Hematopoietic multipotent progenitor cell treated with erythropoietin and hydrocortisone succinate and interleukin-3 and kit ligand, for 4 days (in vitro differentiated cells): ENCODE results near the gene UNC45A.

Source experiments
- DNase-seq: peaks from one replicate; pipeline ENCODE4 v3.0.0-alpha.2; 2015

The UNC45A gene

DNA sequence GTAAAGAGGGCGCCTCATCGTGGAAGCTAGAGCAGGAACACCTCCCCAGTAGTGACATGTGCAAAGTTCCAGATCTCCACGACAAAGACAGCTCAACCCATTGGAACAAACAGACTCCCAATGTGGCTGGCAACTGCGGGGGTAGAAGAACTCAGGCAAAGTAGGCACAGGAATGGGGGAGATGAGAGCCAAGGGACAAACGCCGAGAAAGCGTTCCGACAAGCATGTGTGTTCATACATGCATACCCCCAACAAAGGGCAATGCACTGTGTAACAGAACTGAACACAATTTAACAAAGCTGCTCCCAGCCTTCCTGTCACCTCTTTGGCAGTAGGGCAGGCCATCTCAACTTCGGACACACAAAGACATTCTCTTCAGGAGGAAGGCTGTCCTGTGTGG, 31.2 kb downstream of the UNC45A start:
- DNase-seq = no peak

- DNase-seq = no peak
Observed at GRCh38 chr15:90967206-90967605, 32.1 kb downstream of the UNC45A start.

DNA sequence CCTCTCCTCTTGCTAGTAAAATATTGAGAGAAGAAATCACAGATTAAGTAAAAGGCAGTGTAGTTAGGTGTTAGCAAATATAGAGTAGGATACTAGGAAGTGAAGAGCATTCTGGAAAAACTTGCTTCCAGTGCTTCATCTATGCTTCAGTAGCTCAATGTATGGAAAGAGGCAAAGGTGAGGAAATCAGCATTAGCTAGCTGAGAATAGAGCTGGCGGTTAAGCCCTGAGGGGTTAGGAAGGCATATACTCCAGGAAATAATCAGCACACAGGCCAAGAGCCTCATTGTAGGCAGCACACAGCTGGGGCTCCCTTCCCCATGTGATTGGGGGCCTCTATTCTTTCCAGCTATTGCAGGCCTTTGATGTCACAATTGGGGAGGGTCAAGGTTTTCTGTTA, 33.3 kb downstream of the UNC45A start:
- no peak for DNase-seq

DNA sequence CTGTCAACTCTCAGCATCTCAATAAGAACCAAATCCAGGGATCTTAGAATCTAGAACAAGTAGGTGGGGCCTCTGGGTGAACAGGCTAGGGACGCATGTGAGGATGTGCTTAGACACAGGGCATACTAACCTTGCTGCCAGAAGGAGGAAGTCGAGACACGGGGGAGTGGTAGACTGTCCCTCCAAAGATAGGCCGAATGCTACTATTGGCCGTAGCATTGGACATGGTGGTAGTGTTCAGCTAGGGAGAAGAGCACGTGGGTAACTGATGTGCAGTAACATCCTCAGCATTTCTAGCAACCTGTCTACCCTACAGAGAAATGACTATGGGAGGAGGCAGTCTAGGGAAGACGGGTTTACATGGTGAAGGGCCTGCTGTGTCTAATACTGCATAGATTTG, 35.2 kb downstream of the UNC45A start:
- no peak for DNase-seq

DNA sequence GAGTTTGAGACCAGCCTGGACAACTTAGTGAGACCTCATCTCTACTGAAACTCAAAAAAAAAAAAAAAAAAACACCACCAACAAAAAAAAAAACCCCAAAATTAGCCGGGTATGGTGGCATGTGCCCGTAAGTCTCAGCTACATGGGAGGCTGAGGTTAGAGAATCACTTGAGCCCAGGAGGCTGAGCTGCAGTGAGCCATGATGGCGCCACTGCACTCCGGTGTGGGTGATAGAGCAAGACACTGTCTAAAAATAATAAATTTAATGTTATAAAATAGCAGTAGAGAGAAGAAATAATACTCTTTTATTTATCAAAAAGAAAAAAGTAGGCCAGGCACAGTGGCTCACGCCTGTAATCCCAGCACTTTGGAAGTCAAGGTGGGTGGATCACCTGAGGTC, 37.0 kb downstream of the UNC45A start:
- no peak for DNase-seq

DNA sequence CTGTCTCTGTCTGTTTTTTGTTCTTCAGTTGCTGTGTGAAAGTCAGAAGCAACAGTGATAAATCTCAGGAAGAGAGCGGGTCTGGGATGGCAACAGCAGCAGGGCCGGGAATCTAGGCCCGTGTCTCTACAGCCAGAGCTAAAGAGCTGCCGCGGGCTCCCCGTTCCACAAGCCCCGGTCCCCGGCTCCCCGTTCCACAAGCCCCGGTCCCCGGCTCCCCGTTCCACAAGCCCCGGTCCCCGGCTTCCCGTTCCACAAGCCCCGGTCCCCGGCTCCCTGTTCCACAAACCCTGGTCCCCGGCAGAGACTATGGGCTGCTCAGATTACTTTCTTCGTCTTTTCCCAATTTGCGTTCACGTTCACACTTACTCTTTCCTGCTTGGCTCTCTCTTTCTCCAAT, 39.1 kb downstream of the UNC45A start:
- no peak for DNase-seq

- no peak for DNase-seq
Observed at GRCh38 chr15:90979582-90979981, 44.5 kb downstream of the UNC45A start.

- no peak for DNase-seq
Observed at GRCh38 chr15:90981681-90982080, 46.6 kb downstream of the UNC45A start.

GRCh38 chr15:90982135-90982534, 47.0 kb downstream of the UNC45A start:
- DNase-seq = peak; percentile 47

DNA sequence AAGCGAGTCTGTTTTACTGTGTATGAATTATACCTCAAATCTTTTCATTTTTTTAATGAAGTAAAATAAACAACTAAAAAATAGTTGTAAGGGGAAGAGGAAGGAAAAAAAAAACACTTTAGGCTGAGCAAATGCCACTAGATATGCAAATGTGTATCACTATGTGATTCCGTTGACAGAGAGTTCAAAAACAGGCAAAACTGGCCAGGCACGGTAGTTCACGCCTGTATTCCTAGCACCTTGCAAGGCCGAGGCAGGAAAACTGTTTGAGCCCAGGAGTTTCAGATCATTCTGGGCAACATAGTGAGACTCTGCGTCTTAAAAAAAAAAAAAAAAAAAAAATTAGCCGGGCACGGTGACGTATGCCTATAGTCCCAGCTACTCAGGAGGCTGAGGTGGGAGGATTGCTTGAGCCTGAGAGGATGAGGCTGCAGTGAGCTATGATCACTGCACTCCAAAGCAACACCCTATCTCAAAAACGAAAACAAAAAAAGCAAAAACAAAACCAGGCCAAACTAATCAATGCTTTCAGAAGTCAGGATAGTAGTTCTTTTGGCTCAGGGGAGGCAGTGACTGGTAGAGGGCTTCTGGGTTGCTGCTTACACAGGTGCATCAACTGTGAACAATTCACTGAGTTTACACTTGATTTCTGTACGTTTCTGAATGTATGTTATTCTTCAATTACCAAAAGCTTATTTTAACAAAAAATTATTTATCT, 51.9 kb downstream of the UNC45A start:
- no peak for DNase-seq

DNA sequence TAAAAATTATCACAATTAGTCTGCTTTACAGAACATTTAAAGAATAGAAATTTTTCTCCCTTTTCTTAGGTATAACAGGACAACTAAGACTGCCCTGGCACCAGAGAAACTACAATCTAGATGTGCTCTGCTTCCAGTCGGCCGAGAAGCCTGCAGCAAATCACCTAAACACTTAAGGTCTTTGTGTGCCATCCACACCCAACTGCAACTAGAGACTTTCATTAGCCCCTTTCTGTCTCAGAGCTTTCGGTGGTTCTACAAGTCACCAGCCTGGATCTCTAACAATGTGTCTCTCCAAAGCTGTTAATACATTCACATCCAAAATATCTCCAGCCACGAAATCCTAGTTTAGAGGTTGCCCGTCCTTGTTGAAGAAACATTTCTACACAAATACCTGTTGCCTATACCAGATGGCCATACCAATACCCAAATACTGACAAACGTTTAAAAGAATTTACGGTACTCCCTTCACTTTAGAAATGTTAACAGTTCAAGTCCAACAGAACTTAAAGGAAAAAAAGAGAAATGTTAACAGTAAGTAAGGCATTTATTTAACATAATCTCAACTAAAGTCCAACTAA, 52.6 kb downstream of the UNC45A start:
- no peak for DNase-seq

DNA sequence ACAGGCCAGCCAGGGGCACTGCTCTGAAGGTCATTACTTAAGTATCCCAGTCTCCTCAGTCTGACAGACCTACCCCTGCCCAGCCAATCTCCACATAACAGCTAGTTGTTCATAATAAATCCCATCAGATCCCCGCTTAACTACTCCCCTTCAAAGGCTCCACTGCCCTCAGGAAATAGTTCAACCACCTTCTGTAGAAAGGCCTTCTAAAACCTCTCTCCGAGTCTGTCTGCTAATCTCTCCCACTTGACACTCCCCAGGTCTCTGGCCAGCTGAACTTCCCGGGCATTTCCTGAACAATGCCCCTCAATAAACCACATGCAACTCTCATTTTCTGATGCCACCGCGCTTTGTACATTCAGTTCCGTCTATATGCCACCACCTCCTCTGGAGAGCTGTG, 53.2 kb downstream of the UNC45A start:
- DNase-seq = peak; percentile 70

GRCh38 chr15:90989040-90989768, 54.1 kb downstream of the UNC45A start:
- DNase-seq = peak; percentile 50

DNA sequence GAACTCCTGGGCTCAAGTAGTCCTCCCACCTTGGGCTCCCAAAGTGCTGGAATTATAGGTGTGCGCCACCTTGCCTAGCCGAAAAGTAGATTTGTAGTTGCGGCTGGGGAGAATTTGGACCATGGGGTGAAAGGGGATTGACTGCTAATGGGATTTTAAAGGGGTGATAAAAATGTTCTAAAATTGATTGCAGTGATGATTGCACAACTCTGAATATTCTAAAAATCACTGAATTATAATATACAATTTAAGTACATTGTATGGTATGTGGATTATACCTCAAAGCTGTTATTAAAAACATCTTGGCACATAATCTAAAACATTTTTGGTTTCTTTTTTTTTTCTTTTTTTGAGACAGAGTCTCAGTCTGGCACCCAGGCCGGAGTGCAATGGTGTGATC, 55.4 kb downstream of the UNC45A start:
- no peak for DNase-seq

DNA sequence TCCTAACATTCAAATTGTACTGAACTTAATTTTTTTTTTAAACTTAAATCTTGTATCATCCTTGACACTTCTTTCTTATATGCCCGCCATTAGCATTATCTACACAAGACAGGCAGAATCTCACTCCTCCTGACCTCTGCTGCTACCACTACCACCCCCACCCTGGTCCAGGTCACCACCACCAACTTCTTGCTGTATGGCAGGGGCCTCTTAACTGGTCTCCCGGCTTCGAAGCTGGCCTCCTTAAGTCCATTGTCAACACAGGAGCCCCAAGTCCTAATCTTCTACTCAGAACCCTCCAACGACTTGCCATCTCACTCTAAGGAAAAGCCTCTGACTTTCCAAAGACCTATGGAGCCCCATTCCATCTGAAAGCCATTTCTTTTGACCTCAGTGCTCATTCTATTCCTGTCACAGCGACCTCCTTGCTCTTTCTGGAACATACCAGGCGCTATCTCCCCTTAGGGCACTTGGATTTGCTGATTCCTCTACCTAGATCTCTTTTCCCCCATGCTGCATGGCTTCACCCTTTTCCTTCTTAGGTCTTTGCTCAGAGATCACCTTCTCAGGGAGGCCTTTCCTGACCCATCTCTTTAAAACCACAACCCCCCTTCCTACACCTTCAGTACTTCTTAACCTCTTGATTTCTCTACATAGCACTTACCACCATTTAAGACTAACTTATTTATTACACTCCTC, 56.7 kb downstream of the UNC45A start:
- peak; percentile 69 for DNase-seq

GRCh38 chr15:90994059-90994416, 59.0 kb downstream of the UNC45A start:
- DNase-seq = peak; percentile 23

- peak; percentile 99 for DNase-seq
Observed at GRCh38 chr15:90994417-90995311, 59.6 kb downstream of the UNC45A start, which contains the start of gene PRC1. Gene PRC1, minus strand, starts transcription at chr15:90994535. Its CDS starts 118 bp downstream, at chr15:90994417.

- no peak for DNase-seq
Observed at GRCh38 chr15:90998737-90999136, 63.7 kb downstream of the UNC45A start.

DNA sequence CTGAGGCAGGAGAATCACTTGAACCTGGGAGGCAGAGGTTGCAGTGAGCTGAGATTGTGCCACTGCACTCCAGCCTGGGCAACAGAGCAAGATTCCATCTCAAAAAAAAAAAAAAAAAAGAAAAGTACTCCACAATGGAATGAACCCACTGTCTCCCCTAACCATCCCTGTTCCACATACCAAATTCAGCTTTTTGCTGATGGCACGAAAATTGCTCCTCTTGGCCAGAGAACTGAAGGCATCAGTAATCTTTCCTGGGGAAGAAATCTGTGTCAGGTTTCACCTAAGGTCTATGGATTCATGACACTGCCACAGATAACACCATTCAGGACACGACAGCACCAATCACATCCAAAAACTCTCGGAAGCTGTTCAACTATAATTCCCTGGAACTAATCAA, 66.1 kb downstream of the UNC45A start:
- no peak for DNase-seq
